Thymus (tissue), 14 donors: ENCODE measurements around the gene VWA5B2. TPM values are rescaled to one million over a fixed set of nuclear protein-coding genes. Genes with fewer than 3 reads are reported as not detected.
A peak's percentile ranks its signal among the peaks of the same experiment; 100 is the strongest.

Experiments used
- DNase-seq, 9 donors: peaks; one replicate each; pipeline ENCODE4 v3.0.0-alpha.2; 2013; ENCODE audit warnings: low spot score in 9 of 9, low read depth in 6 of 9, missing footprints in 1 of 9
- H3K27ac ChIP-seq, 2 donors: one replicate each; pipeline ENCODE4 v1.5.1; 2013; ENCODE audit warnings: control low read depth in 1 of 2, low read depth in 1 of 2, low read length in 1 of 2, mild to moderate bottlenecking in 1 of 2, moderate library complexity in 1 of 2
- H3K27me3 ChIP-seq, 2 donors: one replicate each; pipeline ENCODE4 v1.5.1; 2013; ENCODE audit warnings: low read length in 1 of 2; ENCODE audit not compliant: control insufficient read depth in 2 of 2, insufficient read depth in 1 of 2
- H3K36me3 ChIP-seq, 2 donors: one replicate each; pipeline ENCODE4 v1.5.1; 2013; ENCODE audit warnings: low read length in 1 of 2, mild to moderate bottlenecking in 1 of 2, moderate library complexity in 1 of 2; ENCODE audit not compliant: control insufficient read depth in 2 of 2, insufficient read depth in 2 of 2
- H3K4me1 ChIP-seq, 2 donors: one replicate each; pipeline ENCODE4 v1.5.1; 2013; ENCODE audit warnings: low read length in 2 of 2; ENCODE audit not compliant: control insufficient read depth in 2 of 2, insufficient read depth in 2 of 2
- H3K4me3 ChIP-seq, 2 donors: one replicate each; pipeline ENCODE4 v1.5.1; 2013; ENCODE audit warnings: low read length in 2 of 2, control low read depth in 1 of 2, mild to moderate bottlenecking in 1 of 2
- H3K9me3 ChIP-seq, 2 donors: one replicate each; pipeline ENCODE4 v1.5.1; 2013; ENCODE audit warnings: low read length in 1 of 2, mild to moderate bottlenecking in 1 of 2; ENCODE audit not compliant: control insufficient read depth in 2 of 2, insufficient read depth in 1 of 2
- WGBS: extraction: QIAGEN DNeasy Blood & Tissue Kit; methylation state at CpG from one replicate; pipeline ENCODE4 v1.1.7; 2013; 5-methylcytosine and 5-hydroxymethylcytosine counted together
- long read RNA-seq, 10 donors: transcript quantifications; one replicate each; lab custom pipeline, GENCODE V29; 2026
- polyA plus RNA-seq: library from polyadenylated mRNA; stranded (reverse); fragments of 200-250 nt; gene quantifications from one replicate; pipeline ENCODE4 v1.2.3, GENCODE V29; 2013
- total RNA-seq: library from RNA; stranded (reverse); fragments of 120-200 nt; gene quantifications from one replicate; pipeline ENCODE4 v1.2.4, GENCODE V29; 2013
- donor health status: healthy.

Gene VWA5B2
- total RNA-seq (0.05 TPM), polyA plus RNA-seq (0.23 TPM)
- long read RNA-seq, donor 1 = 0 reads
- long read RNA-seq, donor 2 = 0 reads
- long read RNA-seq, donor 3 = 0 reads
- long read RNA-seq, donor 4 = 0 reads
- long read RNA-seq, donor 5 = 0 reads
- long read RNA-seq, donor 6 = 0 reads
- long read RNA-seq, donor 7 = 0 reads
- long read RNA-seq, donor 8 = 0 reads
- long read RNA-seq, donor 9 = 0 reads
- long read RNA-seq, donor 10 = 0 reads

- H3K36me3 ChIP-seq = no peaks in the 10 kb centered on the region
- peaks cover 4 to 7% of the 10 kb centered on the region in 2 donors for H3K4me1 ChIP-seq
- H3K27ac ChIP-seq = no peak within 1 kb of the TSS
- 1% methylated on average over 66 of the region's 66 CpGs for WGBS
- H3K9me3 ChIP-seq = peaks cover 0 to 4% of the 10 kb centered on the region in 2 donors
- peak within 1 kb of the TSS; percentile 16 to 44 for H3K4me3 ChIP-seq
- H3K27me3 ChIP-seq = peaks cover 61 to 87% of the 10 kb centered on the region in 2 donors
- peak in 6 of 9 donors; percentile 26 to 67 (median 44) for DNase-seq
These were observed at the start of gene VWA5B2 for GRCh38 chr3:184229394-184230080. TSS of gene VWA5B2 (plus strand) at chr3:184229585. CDS start at chr3:184230529, 944 bp downstream.

GRCh38 chr3:184180165-184180564, 49.2 kb upstream of the VWA5B2 start:
- Histone ChIP-seq H3K4me3 (no peak overlapping the region), H3K27me3 (no peaks in the 10 kb centered on the region), H3K36me3 (peaks cover 63 to 75% of the 10 kb centered on the region in 2 donors), H3K4me1 (peaks cover 14 to 24% of the 10 kb centered on the region in 2 donors), H3K27ac (no peak overlapping the region), H3K9me3 (no peaks in the 10 kb centered on the region)
- 96% methylated on average over 6 of the region's 6 CpGs for WGBS
- no peak for DNase-seq

GRCh38 chr3:184181596-184181995, 47.8 kb upstream of the VWA5B2 start:
- Histone ChIP-seq H3K36me3 (peaks cover 63 to 75% of the 10 kb centered on the region in 2 donors), H3K4me1 (peaks cover 8 to 18% of the 10 kb centered on the region in 2 donors), H3K9me3 (peaks cover 0 to 3% of the 10 kb centered on the region in 2 donors), H3K27me3 (no peaks in the 10 kb centered on the region), H3K4me3 (no peak overlapping the region), H3K27ac (no peak overlapping the region)
- 98% methylated on average over 9 of the region's 9 CpGs for WGBS
- no peak for DNase-seq

- DNase-seq = no peak
- H3K27me3 ChIP-seq = no peaks in the 10 kb centered on the region
- no peak overlapping the region for H3K27ac ChIP-seq
- no peak overlapping the region for H3K4me3 ChIP-seq
- peaks cover 10 to 15% of the 10 kb centered on the region in 2 donors for H3K4me1 ChIP-seq
- 97% methylated on average over 5 of the region's 5 CpGs for WGBS
- peaks cover 0 to 3% of the 10 kb centered on the region in 2 donors for H3K9me3 ChIP-seq
- H3K36me3 ChIP-seq = peaks cover 58 to 65% of the 10 kb centered on the region in 2 donors
These were observed 45.7 kb upstream of the VWA5B2 start for GRCh38 chr3:184183679-184184078.

- H3K4me3 ChIP-seq = no peak overlapping the region
- WGBS = 98% methylated on average over 18 of the region's 18 CpGs
- peaks cover 0 to 3% of the 10 kb centered on the region in 2 donors for H3K9me3 ChIP-seq
- peaks cover 56 to 64% of the 10 kb centered on the region in 2 donors for H3K36me3 ChIP-seq
- H3K27ac ChIP-seq = no peak overlapping the region
- peaks cover 10 to 15% of the 10 kb centered on the region in 2 donors for H3K4me1 ChIP-seq
- no peak for DNase-seq
- no peaks in the 10 kb centered on the region for H3K27me3 ChIP-seq
These were observed 44.7 kb upstream of the VWA5B2 start for GRCh38 chr3:184184546-184185230.

GRCh38 chr3:184185461-184186183, 43.8 kb upstream of the VWA5B2 start:
- H3K27ac ChIP-seq = peak overlapping the region; percentile 61 to 71
- peak; percentile 98 to 100 (median 100) for DNase-seq
- H3K9me3 ChIP-seq = peaks cover 0 to 3% of the 10 kb centered on the region in 2 donors
- H3K4me1 ChIP-seq = peaks cover 10 to 15% of the 10 kb centered on the region in 2 donors
- H3K4me3 ChIP-seq = peak overlapping the region; percentile 82 to 100
- peaks cover 55 to 61% of the 10 kb centered on the region in 2 donors for H3K36me3 ChIP-seq
- no peaks in the 10 kb centered on the region for H3K27me3 ChIP-seq
- 5% methylated on average over 55 of the region's 55 CpGs for WGBS

GRCh38 chr3:184186184-184186901, 43.0 kb upstream of the VWA5B2 start, which contains the start of gene ABCF3:
TSS of gene ABCF3 (plus strand) at chr3:184186199. CDS start at chr3:184186208, 9 bp downstream.
- Histone ChIP-seq H3K27ac (peak within 1 kb of the TSS; percentile 61 to 71), H3K36me3 (peaks cover 54 to 59% of the 10 kb centered on the region in 2 donors), H3K9me3 (peaks cover 0 to 3% of the 10 kb centered on the region in 2 donors), H3K27me3 (no peaks in the 10 kb centered on the region), H3K4me3 (peak within 1 kb of the TSS; percentile 82 to 100), H3K4me1 (peaks cover 10 to 15% of the 10 kb centered on the region in 2 donors)
- under 1% methylated on average over 45 of the region's 45 CpGs for WGBS
- peak in 3 of 9 donors; percentile 11 to 29 (median 24) for DNase-seq

- Histone ChIP-seq H3K27me3 (no peaks in the 10 kb centered on the region), H3K27ac (no peak overlapping the region), H3K9me3 (peaks cover 0 to 3% of the 10 kb centered on the region in 2 donors), H3K4me3 (peak overlapping the region; percentile 82 to 100), H3K36me3 (peaks cover 51 to 56% of the 10 kb centered on the region in 2 donors), H3K4me1 (peaks cover 10 to 15% of the 10 kb centered on the region in 2 donors)
- peak in 1 of 9 donors; percentile 13 for DNase-seq
- WGBS = 29% methylated on average over 3 of the region's 3 CpGs
These were observed 42.5 kb upstream of the VWA5B2 start for GRCh38 chr3:184186902-184187207.
